ENCODE measurements around the gene ROR1.
A peak's percentile ranks its signal among the peaks of the same experiment; 100 is the strongest.

The ROR1 gene

GRCh38 chr1:63934697-63935096 lies 160.9 kb downstream of the ROR1 start:
- Histone ChIP-seq H3K27me3 (replicated peaks; ENCODE audit: control insufficient read depth, insufficient read depth, low read length) (no peaks in the 10 kb centered on the region; the same call in 1 of the 2 replicates), H3K36me3 (ENCODE audit: control insufficient read depth, insufficient read depth, low read length) (no peaks in the 10 kb centered on the region), H3K4me3 (replicated peaks; ENCODE audit: low read depth, low read length) (no peak overlapping the region)
- no peak for DNase-seq (ENCODE audit: extremely low read depth, insufficient read length)
- no peak for TF ChIP-seq CTCF (IDR thresholded peaks at IDR 0.05; ENCODE audit: insufficient read depth, low read length, poor library complexity, severe bottlenecking)

- no peak overlapping the region for H3K4me3 ChIP-seq (replicated peaks; ENCODE audit: low read depth, low read length)
- TF ChIP-seq CTCF (IDR thresholded peaks at IDR 0.05; ENCODE audit: insufficient read depth, low read length, poor library complexity, severe bottlenecking) = peak; percentile 9
- H3K36me3 ChIP-seq (ENCODE audit: control insufficient read depth, insufficient read depth, low read length) = no peaks in the 10 kb centered on the region
- no peak for DNase-seq (ENCODE audit: extremely low read depth, insufficient read length)
- H3K27me3 ChIP-seq (replicated peaks; ENCODE audit: control insufficient read depth, insufficient read depth, low read length) = no peaks in the 10 kb centered on the region; the same call in 1 of the 2 replicates
Measured at GRCh38 chr1:63935143-63935542, 161.3 kb downstream of the ROR1 start.

DNA sequence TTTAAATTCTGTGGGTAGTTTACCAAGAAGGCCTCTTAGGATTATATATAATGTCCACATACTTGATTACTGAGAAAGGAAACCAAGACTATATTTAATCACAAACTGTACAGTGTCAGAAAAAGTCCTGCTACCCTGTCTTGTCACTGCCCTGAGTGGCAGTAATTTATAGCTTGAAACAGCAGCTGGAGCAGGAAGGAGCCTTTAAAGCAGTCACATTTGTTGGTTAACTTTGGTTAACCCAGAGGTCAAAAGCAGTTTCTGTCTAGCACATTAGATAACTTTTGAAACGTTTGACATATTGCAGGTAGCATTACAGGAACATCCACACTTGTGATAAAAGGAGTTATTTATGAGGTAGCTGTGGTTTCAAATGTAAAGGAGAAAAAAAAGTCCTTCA lies 161.7 kb downstream of the ROR1 start:
- no peak for TF ChIP-seq CTCF (IDR thresholded peaks at IDR 0.05; ENCODE audit: insufficient read depth, low read length, poor library complexity, severe bottlenecking)
- DNase-seq (ENCODE audit: extremely low read depth, insufficient read length) = no peak
- no peaks in the 10 kb centered on the region; the same call in 1 of the 2 replicates for H3K27me3 ChIP-seq (replicated peaks; ENCODE audit: control insufficient read depth, insufficient read depth, low read length)
- H3K4me3 ChIP-seq (replicated peaks; ENCODE audit: low read depth, low read length) = no peak overlapping the region
- no peaks in the 10 kb centered on the region for H3K36me3 ChIP-seq (ENCODE audit: control insufficient read depth, insufficient read depth, low read length)

DNA sequence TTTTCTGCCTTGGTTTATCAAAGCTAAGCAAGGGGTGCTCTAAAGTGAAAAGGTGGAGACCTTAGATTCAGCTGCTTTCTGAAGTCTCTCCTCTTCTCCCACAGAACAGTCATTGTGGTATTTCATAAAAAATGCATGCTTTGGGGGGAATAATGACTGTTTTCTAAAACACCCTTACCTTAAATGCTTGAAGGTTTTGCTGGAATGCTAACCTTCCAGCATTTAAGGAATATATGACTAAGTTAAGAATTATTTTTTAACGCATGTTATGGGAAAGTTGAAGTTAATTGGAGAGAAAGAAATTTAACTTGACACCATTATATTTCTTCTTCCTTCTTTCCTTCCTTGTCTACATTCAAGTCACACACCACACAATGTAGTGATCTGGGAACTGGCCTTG lies 162.5 kb downstream of the ROR1 start:
- TF ChIP-seq CTCF (IDR thresholded peaks at IDR 0.05; ENCODE audit: insufficient read depth, low read length, poor library complexity, severe bottlenecking) = no peak
- DNase-seq (ENCODE audit: extremely low read depth, insufficient read length) = no peak
- H3K36me3 ChIP-seq (ENCODE audit: control insufficient read depth, insufficient read depth, low read length) = no peaks in the 10 kb centered on the region
- no peak overlapping the region for H3K4me3 ChIP-seq (replicated peaks; ENCODE audit: low read depth, low read length)
- no peaks in the 10 kb centered on the region; the same call in 1 of the 2 replicates for H3K27me3 ChIP-seq (replicated peaks; ENCODE audit: control insufficient read depth, insufficient read depth, low read length)

DNA sequence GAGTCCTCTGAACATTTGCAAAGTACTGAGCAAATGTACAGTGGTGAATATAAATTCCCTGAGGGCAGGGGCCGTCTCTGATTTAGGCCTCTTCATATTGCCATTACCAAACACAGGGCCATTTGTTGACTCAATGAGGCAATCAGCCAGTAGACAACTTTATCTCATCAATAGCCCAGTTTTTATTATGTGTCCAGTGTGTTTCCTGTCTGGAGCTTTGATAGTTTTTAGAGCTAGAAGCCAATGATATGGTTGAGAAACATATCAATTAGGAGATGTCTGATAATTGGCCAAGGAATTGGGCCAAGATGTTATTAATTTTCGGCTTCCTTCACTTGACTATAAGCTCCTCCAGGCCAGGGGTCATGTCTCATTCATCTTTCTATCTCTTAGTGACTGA lies 163.0 kb downstream of the ROR1 start:
- Histone ChIP-seq H3K4me3 (replicated peaks; ENCODE audit: low read depth, low read length) (no peak overlapping the region), H3K27me3 (replicated peaks; ENCODE audit: control insufficient read depth, insufficient read depth, low read length) (no peaks in the 10 kb centered on the region; the same call in 1 of the 2 replicates), H3K36me3 (ENCODE audit: control insufficient read depth, insufficient read depth, low read length) (no peaks in the 10 kb centered on the region)
- DNase-seq (ENCODE audit: extremely low read depth, insufficient read length) = no peak
- TF ChIP-seq CTCF (IDR thresholded peaks at IDR 0.05; ENCODE audit: insufficient read depth, low read length, poor library complexity, severe bottlenecking) = no peak

DNA sequence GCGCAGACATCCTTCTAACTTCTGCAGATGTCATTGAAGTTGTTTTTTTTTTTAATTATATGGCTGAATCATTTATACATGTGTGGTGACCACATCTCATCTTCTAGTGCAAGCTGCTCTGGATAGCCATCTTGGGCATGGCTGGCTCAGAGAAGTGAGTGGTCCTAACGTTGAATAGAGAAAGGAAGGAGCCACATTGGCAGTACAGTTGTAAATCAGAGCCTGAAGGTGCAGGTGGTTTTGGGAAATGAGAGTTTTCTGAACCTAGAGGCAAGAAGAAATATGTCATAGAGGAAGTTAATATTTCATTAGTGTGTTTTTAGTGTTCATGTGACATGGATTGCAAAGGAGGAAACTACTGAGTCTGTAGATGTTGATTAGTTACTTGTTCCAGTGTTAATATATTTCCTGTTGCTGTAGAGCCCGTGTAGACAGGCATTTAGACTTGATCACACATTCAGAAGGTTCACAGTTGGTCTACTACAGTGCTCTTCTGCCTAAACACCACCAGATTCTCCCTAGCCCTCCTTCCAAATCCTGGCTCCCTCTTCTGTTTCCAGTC lies 163.7 kb downstream of the ROR1 start:
- no peak for TF ChIP-seq CTCF (IDR thresholded peaks at IDR 0.05; ENCODE audit: insufficient read depth, low read length, poor library complexity, severe bottlenecking)
- no peaks in the 10 kb centered on the region; the same call in 1 of the 2 replicates for H3K27me3 ChIP-seq (replicated peaks; ENCODE audit: control insufficient read depth, insufficient read depth, low read length)
- no peak for DNase-seq (ENCODE audit: extremely low read depth, insufficient read length)
- no peaks in the 10 kb centered on the region for H3K36me3 ChIP-seq (ENCODE audit: control insufficient read depth, insufficient read depth, low read length)
- no peak overlapping the region for H3K4me3 ChIP-seq (replicated peaks; ENCODE audit: low read depth, low read length)

Measured in GM06990 (cell line).